ENCODE data around the gene WNT1. TPM values are rescaled to one million over a fixed set of nuclear protein-coding genes. Genes with fewer than 3 reads are reported as not detected.
A peak's percentile ranks its signal among the peaks of the same experiment; 100 is the strongest.

WNT1 gene
- total RNA-seq, 2 experiments from 2014 or later = 1.7 to 2.0 TPM

DNA sequence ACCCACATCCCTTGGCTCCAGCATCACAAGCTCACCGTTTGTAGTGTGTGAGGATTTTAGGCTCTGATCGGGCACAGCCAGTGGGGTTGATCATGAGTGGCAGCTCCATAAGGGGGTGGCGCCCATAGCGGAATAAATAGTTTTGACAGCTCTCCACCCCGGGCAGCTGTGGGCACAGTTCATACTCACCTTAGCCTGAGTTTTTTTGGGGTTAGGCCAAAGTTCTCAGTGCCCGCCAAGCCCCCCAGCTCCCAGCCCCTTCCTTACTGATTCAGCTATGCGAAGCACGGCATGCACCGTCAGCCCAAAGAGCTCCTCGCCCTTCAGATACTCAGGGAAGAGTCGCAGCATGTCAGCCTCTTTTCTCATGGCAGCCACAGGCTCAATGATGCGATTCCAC lies 46.4 kb downstream of the WNT1 start:
- no peak for DNase-seq
- H3K4me3 Mint-ChIP-seq = no peak overlapping the region
- no peak overlapping the region for H3K27ac Mint-ChIP-seq
- H3K9me3 Mint-ChIP-seq = no peaks in the 10 kb centered on the region
- peaks cover 5% of the 10 kb centered on the region for H3K4me1 Mint-ChIP-seq
- peaks cover 15% of the 10 kb centered on the region for H3K36me3 Mint-ChIP-seq
- ATAC-seq (ENCODE audit: low read depth) = no peak
- no peaks in the 10 kb centered on the region for H3K27me3 Mint-ChIP-seq
- POLR2A ChIA-PET = no interaction called here

DNA sequence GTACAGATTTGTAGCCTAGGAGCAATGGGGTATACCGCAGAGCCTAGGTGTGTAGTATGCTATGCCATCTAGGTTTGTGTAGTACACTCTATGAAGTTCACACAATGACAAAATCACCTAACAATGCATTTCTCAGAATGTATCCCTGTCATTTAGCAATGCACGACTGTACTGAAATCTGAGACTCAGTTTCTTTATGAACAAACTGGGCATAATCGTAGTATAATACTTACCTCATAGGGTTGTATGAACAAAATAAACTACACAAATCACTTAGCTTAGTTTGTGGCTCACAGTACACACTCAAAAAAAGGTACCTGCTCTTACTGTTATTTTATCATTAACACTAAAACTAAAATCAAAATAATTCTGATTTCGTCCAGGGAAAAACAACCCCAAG lies 47.3 kb downstream of the WNT1 start:
- Mint-ChIP-seq H3K36me3 (peaks cover 15% of the 10 kb centered on the region), H3K9me3 (no peaks in the 10 kb centered on the region), H3K4me3 (no peak overlapping the region), H3K27me3 (no peaks in the 10 kb centered on the region), H3K27ac (no peak overlapping the region), H3K4me1 (no peaks in the 10 kb centered on the region)
- ATAC-seq (ENCODE audit: low read depth) = no peak
- no peak for DNase-seq
- POLR2A ChIA-PET = no interaction called here

DNA sequence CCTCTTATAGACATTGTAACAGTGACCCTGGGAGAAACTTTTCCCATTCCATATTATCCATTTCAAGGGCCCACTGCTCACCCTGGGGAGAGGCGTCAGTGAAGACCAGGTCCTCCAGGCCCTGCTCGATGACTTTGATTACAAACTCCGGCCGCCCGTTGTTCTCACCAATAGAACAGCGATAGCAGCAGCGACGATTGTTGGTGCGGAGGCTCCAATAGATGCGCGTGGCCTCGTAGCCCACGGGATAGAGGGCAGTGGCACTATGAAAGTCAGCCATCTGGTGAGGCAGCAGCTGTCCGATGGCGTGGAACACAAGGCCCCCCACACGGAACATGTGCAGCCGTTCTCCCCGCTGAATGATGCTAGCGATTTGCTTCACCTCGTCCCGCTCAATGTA lies 48.0 kb downstream of the WNT1 start:
- Mint-ChIP-seq H3K4me3 (no peak overlapping the region), H3K27ac (no peak overlapping the region), H3K4me1 (no peaks in the 10 kb centered on the region), H3K27me3 (no peaks in the 10 kb centered on the region), H3K36me3 (peaks cover 16% of the 10 kb centered on the region), H3K9me3 (no peaks in the 10 kb centered on the region)
- POLR2A ChIA-PET = no interaction called here
- ATAC-seq (ENCODE audit: low read depth) (no peak), DNase-seq (no peak)

DNA sequence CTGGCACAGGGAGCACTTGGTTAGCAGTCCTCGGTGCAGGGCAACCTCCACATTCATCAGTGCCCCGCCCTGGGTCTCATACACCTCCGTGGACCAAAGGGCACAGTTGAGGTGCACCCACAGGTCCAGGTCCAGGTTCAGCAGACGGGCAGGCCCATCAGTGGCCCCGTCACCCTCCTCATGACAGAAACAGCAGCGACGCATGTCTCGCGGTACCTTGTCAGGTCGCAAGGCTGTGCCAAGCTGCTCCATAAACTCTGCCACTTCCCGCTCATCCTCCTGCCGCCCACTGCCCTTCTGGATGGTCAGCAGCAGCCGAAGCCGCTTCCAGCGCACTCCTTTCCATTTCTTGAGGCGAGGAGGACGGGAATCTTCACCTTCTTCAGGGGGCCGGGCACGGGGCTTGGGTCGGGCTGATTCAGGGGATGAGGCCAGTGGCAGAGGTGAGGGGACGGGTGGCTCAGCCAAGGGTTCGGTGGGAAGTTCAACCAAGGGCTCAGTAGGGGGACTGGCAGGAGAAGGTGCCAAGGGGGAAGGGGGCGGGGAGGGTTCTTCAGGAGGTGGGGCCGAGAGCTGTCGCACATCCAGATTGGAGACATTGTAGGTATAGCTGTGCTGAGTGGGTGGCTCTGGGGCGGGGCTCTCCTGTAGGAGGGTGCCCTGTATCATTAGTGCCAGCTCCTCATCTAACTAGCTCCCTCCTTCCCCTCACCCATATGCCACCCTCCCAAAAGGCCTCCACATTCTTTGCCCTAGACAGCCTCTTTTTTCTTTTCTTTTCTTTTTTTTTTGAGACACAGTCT lies 48.8 kb downstream of the WNT1 start:
- Mint-ChIP-seq H3K27me3 (no peaks in the 10 kb centered on the region), H3K9me3 (no peaks in the 10 kb centered on the region), H3K4me3 (no peak overlapping the region), H3K27ac (no peak overlapping the region), H3K36me3 (peaks cover 17% of the 10 kb centered on the region), H3K4me1 (no peaks in the 10 kb centered on the region)
- no peak for DNase-seq
- ATAC-seq (ENCODE audit: low read depth) = no peak
- POLR2A ChIA-PET = no interaction called here

DNA sequence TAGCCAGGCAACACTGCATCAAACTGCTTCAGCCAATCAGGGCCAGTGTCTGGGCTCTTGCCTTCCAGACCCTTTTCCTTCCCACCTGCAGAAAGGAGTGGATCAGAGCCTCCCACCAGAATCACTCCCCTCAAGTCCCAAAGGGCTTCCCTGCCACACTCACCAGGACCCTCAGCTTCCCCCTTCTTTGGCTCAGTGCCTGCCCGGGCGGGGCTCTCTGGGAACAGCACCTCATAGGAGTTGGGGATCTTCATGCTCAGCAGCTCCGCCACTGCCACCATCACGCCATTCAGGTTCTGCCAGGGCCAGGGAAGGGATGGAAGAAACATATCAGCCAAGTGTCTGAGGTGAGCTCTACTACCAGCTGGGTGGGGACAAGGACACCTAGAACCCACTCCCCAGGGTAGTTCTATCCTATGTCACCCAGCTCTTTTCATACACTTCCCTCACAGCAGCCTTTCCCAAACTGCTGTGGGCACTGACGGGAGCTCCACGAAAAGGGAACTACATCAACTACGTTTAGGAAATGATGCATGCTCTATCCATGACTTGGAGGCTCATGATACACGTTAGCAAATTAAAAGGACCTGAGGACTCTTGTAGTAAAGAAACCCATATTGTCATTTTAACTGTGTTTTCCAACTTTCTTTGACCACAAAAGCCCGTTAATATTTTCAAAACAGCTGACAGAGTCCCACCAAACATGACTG lies 49.9 kb downstream of the WNT1 start:
- POLR2A ChIA-PET = interaction anchor here (0.8 kb wide), 1 partner anchor 10 kb away, joined by 3 read pairs; no protein-coding TSS in a partner anchor
- Mint-ChIP-seq H3K4me3 (no peak overlapping the region), H3K27ac (peak overlapping the region; percentile 50), H3K36me3 (peaks cover 12% of the 10 kb centered on the region), H3K9me3 (no peaks in the 10 kb centered on the region), H3K4me1 (no peaks in the 10 kb centered on the region), H3K27me3 (no peaks in the 10 kb centered on the region)
- no peak for ATAC-seq (ENCODE audit: low read depth)
- no peak for DNase-seq

DNA sequence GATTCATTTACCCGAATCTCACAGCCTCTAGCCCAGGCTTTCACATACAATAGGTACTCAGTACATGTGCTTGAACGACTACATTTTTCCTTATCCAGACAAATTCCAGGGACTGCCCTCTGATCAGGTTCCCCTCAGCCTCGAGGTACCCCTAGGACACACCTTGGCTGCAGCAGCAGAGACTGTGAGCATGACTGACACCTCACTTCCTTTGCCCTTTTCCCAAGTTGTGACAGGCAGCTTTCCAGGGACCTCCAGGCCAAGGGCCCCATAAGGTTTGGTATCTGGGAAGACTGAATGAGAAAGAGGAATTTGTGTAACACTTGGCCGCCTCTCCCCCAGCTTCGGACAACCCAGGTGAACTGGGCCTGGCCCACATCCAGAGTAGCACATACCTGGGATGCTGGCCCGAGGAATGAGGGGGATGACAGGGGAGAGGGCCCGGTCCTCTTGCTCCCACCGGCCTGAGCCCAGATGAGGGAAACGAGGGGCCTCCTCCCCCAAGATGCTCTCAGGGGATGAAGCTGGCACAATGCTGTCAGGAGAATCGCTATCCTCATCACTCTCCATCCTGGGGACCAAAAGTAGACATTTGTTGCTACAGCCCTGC lies 50.6 kb downstream of the WNT1 start:
- ATAC-seq (ENCODE audit: low read depth) = no peak
- Mint-ChIP-seq H3K4me3 (no peak overlapping the region), H3K9me3 (no peaks in the 10 kb centered on the region), H3K27me3 (no peaks in the 10 kb centered on the region), H3K36me3 (peaks cover 12% of the 10 kb centered on the region), H3K27ac (no peak overlapping the region), H3K4me1 (no peaks in the 10 kb centered on the region)
- POLR2A ChIA-PET = interaction anchor here (0.8 to 1.3 kb wide), 2 partner anchors 9 to 27 kb away, joined by 3 read pairs; no protein-coding TSS in a partner anchor
- no peak for DNase-seq

DNA sequence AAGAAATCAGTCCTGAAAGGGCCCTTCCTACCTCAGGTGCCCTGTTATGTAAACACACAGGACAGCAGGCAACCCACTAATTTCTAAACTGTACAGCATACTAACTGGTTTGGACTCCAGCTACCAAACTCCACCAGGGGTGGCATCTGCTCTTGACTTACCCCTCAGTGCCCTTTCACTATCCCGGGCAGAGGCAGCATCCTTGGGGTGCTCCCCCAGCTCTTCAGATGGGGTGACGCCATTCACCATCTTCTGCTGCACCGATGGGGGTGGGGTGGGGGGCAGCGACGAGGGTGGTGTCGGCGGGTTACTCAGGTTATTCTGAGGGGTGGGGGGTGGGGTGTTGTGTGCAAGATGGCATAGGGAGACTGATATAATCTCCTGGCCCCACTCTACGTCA lies 52.0 kb downstream of the WNT1 start:
- H3K27ac Mint-ChIP-seq = no peak overlapping the region
- H3K4me1 Mint-ChIP-seq = no peaks in the 10 kb centered on the region
- ATAC-seq (ENCODE audit: low read depth) (no peak), DNase-seq (no peak)
- POLR2A ChIA-PET = interaction anchor here (0.8 to 1.3 kb wide), 2 partner anchors 9 to 26 kb away, joined by 3 to 4 read pairs; no protein-coding TSS in a partner anchor
- H3K4me3 Mint-ChIP-seq = no peak overlapping the region
- peaks cover 11% of the 10 kb centered on the region for H3K36me3 Mint-ChIP-seq
- no peaks in the 10 kb centered on the region for H3K27me3 Mint-ChIP-seq
- no peaks in the 10 kb centered on the region for H3K9me3 Mint-ChIP-seq

DNA sequence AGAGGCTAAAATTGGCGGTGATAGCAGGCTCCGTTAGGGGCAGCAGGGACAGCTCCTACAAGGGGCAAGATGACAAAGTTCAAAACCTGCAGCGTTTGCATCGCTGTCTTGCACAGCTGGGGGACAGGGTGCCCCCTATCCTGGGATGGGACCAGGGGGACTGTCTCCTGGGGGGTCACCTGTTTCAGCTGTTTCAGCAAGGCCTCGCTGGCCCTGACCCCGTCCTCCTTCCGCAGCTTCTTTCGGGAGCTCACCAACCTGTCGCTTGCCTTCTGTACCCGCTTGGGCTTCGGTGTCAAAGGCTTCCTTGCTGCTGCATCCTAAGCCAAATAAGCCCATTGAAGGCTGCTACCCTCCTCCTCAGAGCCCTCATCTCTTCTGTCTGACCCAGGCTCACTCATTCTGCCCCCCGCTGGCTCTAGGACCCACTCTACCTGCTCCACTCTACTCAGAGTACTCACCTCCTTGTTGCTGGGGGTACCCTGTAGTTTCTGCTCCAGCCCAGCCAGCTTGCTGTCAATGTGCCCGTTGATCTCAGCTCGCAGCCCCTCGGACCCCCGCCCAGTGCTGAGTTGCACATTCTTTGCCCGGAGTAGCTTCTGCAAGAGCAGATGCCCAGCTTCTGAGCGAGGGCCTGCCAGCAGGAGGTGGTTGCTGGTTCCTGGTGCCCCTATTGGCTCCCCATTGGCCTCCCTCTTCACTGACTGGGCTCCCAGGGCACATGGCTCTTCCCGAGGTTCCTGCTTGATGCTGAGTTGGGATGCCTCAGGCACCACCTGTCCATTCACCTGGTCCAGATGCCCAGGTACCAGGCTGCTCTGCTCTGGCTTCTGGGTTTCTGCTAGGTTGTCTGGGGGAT lies 52.8 kb downstream of the WNT1 start:
- POLR2A ChIA-PET = interaction anchor here (0.8 to 1.3 kb wide), 3 partner anchors 10 to 12 kb away, joined by 3 to 4 read pairs (median 4); no protein-coding TSS in a partner anchor
- no peaks in the 10 kb centered on the region for H3K4me1 Mint-ChIP-seq
- no peak for ATAC-seq (ENCODE audit: low read depth)
- DNase-seq = no peak
- H3K27ac Mint-ChIP-seq = no peak overlapping the region
- peaks cover 11% of the 10 kb centered on the region for H3K36me3 Mint-ChIP-seq
- H3K4me3 Mint-ChIP-seq = no peak overlapping the region
- no peaks in the 10 kb centered on the region for H3K27me3 Mint-ChIP-seq
- H3K9me3 Mint-ChIP-seq = no peaks in the 10 kb centered on the region

DNA sequence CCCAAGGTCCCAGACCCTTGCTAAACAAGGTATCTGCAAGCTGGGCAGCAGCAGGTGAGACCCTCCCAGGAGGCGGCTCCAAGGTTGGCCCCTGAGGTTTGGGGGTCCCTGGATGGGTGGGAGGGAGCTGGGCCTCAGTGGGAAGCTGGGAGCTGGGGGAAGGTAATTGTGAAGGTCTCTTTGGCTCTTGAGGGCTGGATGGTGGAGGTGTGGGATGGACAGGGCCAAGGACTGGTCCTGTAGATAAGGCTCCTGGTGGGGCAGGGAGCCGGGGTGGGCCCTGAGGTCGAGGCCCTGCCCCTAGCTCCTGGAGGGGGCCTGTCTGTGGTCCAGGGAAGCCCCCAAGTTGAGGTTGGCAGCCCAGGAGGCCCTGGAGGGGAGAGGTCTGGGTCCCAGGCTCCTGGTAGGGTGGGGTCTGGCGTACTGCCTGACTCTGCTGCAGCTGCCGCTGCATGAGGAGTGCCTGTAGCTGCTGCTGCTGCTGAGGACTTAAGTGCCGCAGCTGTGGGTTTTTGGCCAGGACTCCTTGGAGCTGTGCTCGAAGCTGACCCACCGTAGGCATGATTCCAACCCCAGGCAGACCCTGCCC lies 53.5 kb downstream of the WNT1 start:
- POLR2A ChIA-PET = interaction anchor here (1.2 to 1.3 kb wide), 2 partner anchors 12 kb away, joined by 3 to 4 read pairs; no protein-coding TSS in a partner anchor
- H3K36me3 Mint-ChIP-seq = peaks cover 8% of the 10 kb centered on the region
- H3K27ac Mint-ChIP-seq = no peak overlapping the region
- DNase-seq (no peak), ATAC-seq (ENCODE audit: low read depth) (no peak)
- H3K27me3 Mint-ChIP-seq = no peaks in the 10 kb centered on the region
- no peak overlapping the region for H3K4me3 Mint-ChIP-seq
- no peaks in the 10 kb centered on the region for H3K4me1 Mint-ChIP-seq
- no peaks in the 10 kb centered on the region for H3K9me3 Mint-ChIP-seq

Other genes with a start within 250 kb of the WNT1 start
- gene ADCY6, start 189.2 kb upstream of the WNT1 start, total RNA-seq = not detected
- gene CACNB3, start 159.8 kb upstream of the WNT1 start, total RNA-seq = 10 to 100 TPM; 13.4 to 20.0 TPM
- gene DDX23, start 126.2 kb upstream of the WNT1 start, total RNA-seq = 100 to 1,000 TPM; 135 to 162 TPM
- gene RND1, start 112.5 kb upstream of the WNT1 start, total RNA-seq = 1 to 10 TPM; 3.8 to 4.9 TPM
- 10 to 100 TPM; 51.9 to 53.4 TPM for gene FKBP11, start 52.8 kb upstream of the WNT1 start, total RNA-seq
- gene ARF3, start 20.8 kb upstream of the WNT1 start, total RNA-seq = 10 to 100 TPM; 88.0 to 96.5 TPM
- gene WNT10B, start 6.6 kb upstream of the WNT1 start, total RNA-seq = 10 to 100 TPM in 1 of 2 experiments, 1 to 10 TPM in 1; 9.4 to 10.1 TPM
- under 1 TPM; 0.20 to 0.30 TPM for gene DDN, start 21.1 kb downstream of the WNT1 start, total RNA-seq
- gene PRKAG1, start 40.5 kb downstream of the WNT1 start, total RNA-seq = 10 to 100 TPM; 50.0 to 56.6 TPM
- 100 to 1,000 TPM; 123 to 129 TPM for gene KMT2D, start 82.5 kb downstream of the WNT1 start, total RNA-seq
- gene RHEBL1, start 91.7 kb downstream of the WNT1 start, total RNA-seq = 1 to 10 TPM; 8.0 to 9.7 TPM
- gene DHH, start 116.5 kb downstream of the WNT1 start, total RNA-seq = under 1 TPM; 0.11 to 0.25 TPM
- 100 to 1,000 TPM; 111 to 112 TPM for gene LMBR1L, start 132.5 kb downstream of the WNT1 start, total RNA-seq
- gene TUBA1B, start 153.1 kb downstream of the WNT1 start, total RNA-seq = 1,000 to 10,000 TPM; 1,302 to 1,389 TPM
- gene TUBA1A, start 210.8 kb downstream of the WNT1 start, total RNA-seq = 100 to 1,000 TPM in 1 of 2 experiments, 10 to 100 TPM in 1; 99.5 to 101 TPM

Measured in activated naive CD8-positive, alpha-beta T cell treated with anti-CD3 and anti-CD28 coated beads, Interleukin-2, amount 10 ng/mL, durations not matched to agents 7 days and 5 days (primary cell).